Natural killer cell (primary cell): ENCODE results near the gene CD79A. TPM values are rescaled to one million over a fixed set of nuclear protein-coding genes. Genes with fewer than 3 reads are reported as not detected.

Experiments
- ATAC-seq, 3 donors: fragments of 150-1000 bp in 2 of 3; fragments of 200-7000 bp in 1 of 3; cut with Tn5 transposase; 1 replicate in 1 of 3; 2 replicates in 2 of 3; pipeline ENCODE4 v1.10.0; 2021; ENCODE audit warnings: mild to moderate bottlenecking in 2 of 3, moderate library complexity in 2 of 3
- DNase-seq, 2 donors: peaks; one replicate each; pipeline versions ENCODE4 v3.0.0 to v3.0.0-alpha.2; 2013 to 2021; ENCODE audit warnings: mixed read lengths in 1 of 2
- H3K27ac ChIP-seq: one replicate; pipeline ENCODE4 v1.5.1; 2013; ENCODE audit warnings: mild to moderate bottlenecking, low read length
- H3K27me3 ChIP-seq: one replicate; pipeline ENCODE4 v1.6.1; 2013; ENCODE audit warnings: low read length; ENCODE audit not compliant: control insufficient read depth, insufficient read depth
- H3K36me3 ChIP-seq: one replicate; pipeline ENCODE4 v1.6.1; 2013; ENCODE audit warnings: low read length; ENCODE audit not compliant: control insufficient read depth, insufficient read depth
- H3K4me1 ChIP-seq: one replicate; pipeline ENCODE4 v1.6.1; 2013; ENCODE audit warnings: low read length; ENCODE audit not compliant: control insufficient read depth, insufficient read depth
- H3K4me3 ChIP-seq: one replicate; pipeline ENCODE4 v1.5.1; 2013; ENCODE audit warnings: low read length
- H3K9me3 ChIP-seq: one replicate; pipeline ENCODE4 v1.6.1; 2013; ENCODE audit warnings: low read length; ENCODE audit not compliant: control insufficient read depth, insufficient read depth
- H3K27ac Mint-ChIP-seq, 2 donors: one replicate each; pipeline ENCODE4 v1.8.0; 2022; ENCODE audit warnings: mild to moderate bottlenecking in 2 of 2, mixed read lengths in 2 of 2, moderate library complexity in 1 of 2
- H3K27me3 Mint-ChIP-seq, 2 donors: one replicate each; pipeline ENCODE4 v1.8.0; 2022; ENCODE audit warnings: low read depth in 2 of 2, mixed read lengths in 2 of 2
- H3K36me3 Mint-ChIP-seq: one replicate; pipeline ENCODE4 v1.8.0; 2022; ENCODE audit warnings: mixed read lengths
- H3K4me1 Mint-ChIP-seq, 2 donors: one replicate each; pipeline ENCODE4 v1.8.0; 2022; ENCODE audit warnings: mixed read lengths in 2 of 2
- H3K4me3 Mint-ChIP-seq: one replicate; pipeline ENCODE4 v1.8.0; 2022; ENCODE audit warnings: mild to moderate bottlenecking, moderate library complexity, mixed read lengths
- H3K9me3 Mint-ChIP-seq, 2 donors: one replicate each; pipeline ENCODE4 v1.8.0; 2022; ENCODE audit warnings: mixed read lengths in 2 of 2
- WGBS: methylation state at CpG from one replicate; pipeline ENCODE4 v1.1.7; 2013; ENCODE audit warnings: missing lambda C conversion rate; ENCODE audit not compliant: insufficient coverage; 5-methylcytosine and 5-hydroxymethylcytosine counted together
- intact Hi-C: fragments of 100-400 bp; cut with micrococcal nuclease; formaldehyde crosslinking; loops from one replicate; pipeline ENCODE4 v1.14.2; 2022
- total RNA-seq, 4 donors: library from RNA; stranded (reverse); fragments of 120-200 nt in 1 of 4; gene quantifications; one replicate each; pipeline versions ENCODE4 v1.2.3 to v1.2.4, GENCODE V29; 2013 to 2022
- TF ChIP-seq, protein P1 (sequence below): fragments of 200-600 bp; IDR thresholded peaks from one replicate; pipeline ENCODE4 v1.8.0; 2022; ENCODE audit warnings: antibody characterized with exemption

Gene CD79A
- total RNA-seq, 3 donors from 2014 or later (not counting 1 experiment from before 2014, with no cell fraction given), result 5.6 to 35.5 (median 6.0) TPM

- DNase-seq (peak in 1 of 2 donors; percentile 54), ATAC-seq (peak in 1 of 3 donors; percentile 60)
- H3K27me3 ChIP-seq, result no peaks in the 10 kb centered on the region
- peaks cover 14% of the 10 kb centered on the region for H3K36me3 Mint-ChIP-seq
- no peak overlapping the region for H3K4me3 ChIP-seq
- peak overlapping the region; percentile 73 for H3K4me3 Mint-ChIP-seq
- no peaks in the 10 kb centered on the region for H3K27me3 Mint-ChIP-seq
- H3K27ac Mint-ChIP-seq, result peak overlapping the region; percentile 88 to 92
- no peaks in the 10 kb centered on the region for H3K9me3 Mint-ChIP-seq
- 79% methylated on average over 19 of the region's 19 CpGs for WGBS
- peaks cover 35 to 65% of the 10 kb centered on the region in 2 donors for H3K4me1 Mint-ChIP-seq
- H3K36me3 ChIP-seq, result peaks cover 78% of the 10 kb centered on the region
- TF ChIP-seq, protein P1, sequence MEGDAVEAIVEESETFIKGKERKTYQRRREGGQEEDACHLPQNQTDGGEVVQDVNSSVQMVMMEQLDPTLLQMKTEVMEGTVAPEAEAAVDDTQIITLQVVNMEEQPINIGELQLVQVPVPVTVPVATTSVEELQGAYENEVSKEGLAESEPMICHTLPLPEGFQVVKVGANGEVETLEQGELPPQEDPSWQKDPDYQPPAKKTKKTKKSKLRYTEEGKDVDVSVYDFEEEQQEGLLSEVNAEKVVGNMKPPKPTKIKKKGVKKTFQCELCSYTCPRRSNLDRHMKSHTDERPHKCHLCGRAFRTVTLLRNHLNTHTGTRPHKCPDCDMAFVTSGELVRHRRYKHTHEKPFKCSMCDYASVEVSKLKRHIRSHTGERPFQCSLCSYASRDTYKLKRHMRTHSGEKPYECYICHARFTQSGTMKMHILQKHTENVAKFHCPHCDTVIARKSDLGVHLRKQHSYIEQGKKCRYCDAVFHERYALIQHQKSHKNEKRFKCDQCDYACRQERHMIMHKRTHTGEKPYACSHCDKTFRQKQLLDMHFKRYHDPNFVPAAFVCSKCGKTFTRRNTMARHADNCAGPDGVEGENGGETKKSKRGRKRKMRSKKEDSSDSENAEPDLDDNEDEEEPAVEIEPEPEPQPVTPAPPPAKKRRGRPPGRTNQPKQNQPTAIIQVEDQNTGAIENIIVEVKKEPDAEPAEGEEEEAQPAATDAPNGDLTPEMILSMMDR, result no peak
- intact Hi-C loops, result no loop called here
- H3K4me1 ChIP-seq, result peaks cover 68% of the 10 kb centered on the region
- H3K27ac ChIP-seq, result no peak overlapping the region
- no peaks in the 10 kb centered on the region for H3K9me3 ChIP-seq
Observed at GRCh38 chr19:41895745-41896580, 18.9 kb downstream of the CD79A start.

- ATAC-seq (no peak), DNase-seq (no peak)
- peak overlapping the region; percentile 88 to 92 for H3K27ac Mint-ChIP-seq
- no peaks in the 10 kb centered on the region for H3K27me3 Mint-ChIP-seq
- H3K4me3 Mint-ChIP-seq, result peak overlapping the region; percentile 58
- TF ChIP-seq, protein P1, result no peak
- Histone ChIP-seq H3K27me3 (no peaks in the 10 kb centered on the region), H3K4me1 (peaks cover 63% of the 10 kb centered on the region), H3K36me3 (peaks cover 78% of the 10 kb centered on the region), H3K9me3 (no peaks in the 10 kb centered on the region), H3K4me3 (no peak overlapping the region), H3K27ac (no peak overlapping the region)
- H3K36me3 Mint-ChIP-seq, result peaks cover 14% of the 10 kb centered on the region
- WGBS, result 27% methylated on average over 1 of the region's 1 CpG
- intact Hi-C loops, result no loop called here
- peaks cover 32 to 63% of the 10 kb centered on the region in 2 donors for H3K4me1 Mint-ChIP-seq
- H3K9me3 Mint-ChIP-seq, result no peaks in the 10 kb centered on the region
Observed at GRCh38 chr19:41896581-41896942, 19.5 kb downstream of the CD79A start.

DNA sequence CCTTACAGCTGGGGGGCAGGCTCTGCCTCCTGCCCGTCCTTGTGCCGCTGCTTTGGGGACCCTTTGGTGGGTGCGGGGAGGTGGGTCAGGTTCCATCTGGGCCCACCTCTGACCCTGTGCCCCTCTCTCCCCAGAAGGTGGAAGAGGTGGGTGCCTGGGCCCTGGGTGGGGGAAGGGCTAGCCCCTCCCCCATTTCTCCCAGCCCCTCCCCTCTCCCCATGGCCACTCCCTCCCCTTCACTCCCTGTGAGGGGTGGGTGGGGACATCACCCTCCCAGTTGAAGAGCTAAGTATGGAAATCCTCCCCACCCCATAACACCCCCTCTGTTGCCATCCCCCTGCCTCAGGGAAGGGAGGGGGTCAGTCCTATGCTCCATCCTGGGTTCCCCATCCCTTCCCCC, 20.1 kb downstream of the CD79A start:
- TF ChIP-seq, protein P1, result no peak
- Mint-ChIP-seq H3K27me3 (no peaks in the 10 kb centered on the region), H3K36me3 (peaks cover 14% of the 10 kb centered on the region), H3K27ac (peak overlapping the region; percentile 71 to 92), H3K9me3 (no peaks in the 10 kb centered on the region), H3K4me3 (no peak overlapping the region), H3K4me1 (peaks cover 26 to 60% of the 10 kb centered on the region in 2 donors)
- no peaks in the 10 kb centered on the region for H3K9me3 ChIP-seq
- H3K36me3 ChIP-seq, result peaks cover 79% of the 10 kb centered on the region
- H3K27me3 ChIP-seq, result no peaks in the 10 kb centered on the region
- peaks cover 62% of the 10 kb centered on the region for H3K4me1 ChIP-seq
- no peak overlapping the region for H3K27ac ChIP-seq
- DNase-seq (no peak), ATAC-seq (no peak)
- no peak overlapping the region for H3K4me3 ChIP-seq
- intact Hi-C loops, result no loop called here
- 100% methylated on average over 2 of the region's 3 CpGs for whole genome bisulfite sequencing
